Fibroblast of skin of right biceps (primary cell): Measurements from ENCODE around the gene SERPINA12.
A peak's percentile ranks its signal among the peaks of the same experiment; 100 is the strongest.
"Not testable (repeated sequence)": the region's sequence is repeated elsewhere in the genome, so short reads cannot be mapped to it uniquely, and the experiment has no call there.

Experiments used
- DNase-seq: peaks from one replicate; pipeline ENCODE4 v3.0.0-alpha.2; 2013

SERPINA12 gene

DNA sequence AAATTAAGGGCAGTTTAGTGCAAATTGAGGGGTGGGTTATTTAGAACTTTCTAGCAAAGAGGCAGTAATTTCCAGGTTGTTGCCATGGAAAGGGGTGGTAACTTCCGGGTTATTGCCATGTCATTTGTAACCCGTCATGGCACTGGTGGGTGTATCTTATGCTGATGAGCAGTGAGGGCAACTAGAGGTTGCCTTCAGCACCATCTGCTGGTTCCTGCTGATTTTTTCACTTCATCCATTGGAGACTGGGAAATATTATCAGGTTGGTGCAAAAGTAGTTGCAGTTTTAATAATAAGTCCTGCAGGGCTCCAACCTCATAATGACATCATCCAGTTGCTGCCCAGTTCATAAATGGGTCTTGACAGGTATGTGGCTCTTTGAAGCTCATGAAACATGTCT is 27.6 kb upstream of the SERPINA12 start:
- DNase-seq = no peak

GRCh38 chr14:94535506-94535905 is 26.2 kb upstream of the SERPINA12 start:
- no peak for DNase-seq

DNA sequence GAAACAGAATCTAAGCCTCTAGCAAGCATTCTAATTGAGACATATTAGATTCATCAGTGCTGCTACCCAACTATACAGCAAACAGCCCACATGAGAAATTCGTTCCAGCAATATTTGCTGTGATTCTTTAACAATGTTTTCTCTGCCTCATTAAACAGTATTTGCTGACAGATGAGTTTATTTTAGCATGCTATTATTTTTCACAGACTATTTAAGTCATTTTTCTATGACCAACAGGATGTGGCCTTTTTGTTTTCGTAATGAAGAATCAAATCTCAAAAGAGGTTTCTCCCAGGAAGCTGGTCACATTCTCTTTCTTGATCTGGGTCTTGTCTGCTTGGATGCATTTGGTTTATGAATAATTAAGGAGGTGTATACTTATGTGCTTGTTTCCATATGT is 23.2 kb upstream of the SERPINA12 start:
- DNase-seq = no peak

DNA sequence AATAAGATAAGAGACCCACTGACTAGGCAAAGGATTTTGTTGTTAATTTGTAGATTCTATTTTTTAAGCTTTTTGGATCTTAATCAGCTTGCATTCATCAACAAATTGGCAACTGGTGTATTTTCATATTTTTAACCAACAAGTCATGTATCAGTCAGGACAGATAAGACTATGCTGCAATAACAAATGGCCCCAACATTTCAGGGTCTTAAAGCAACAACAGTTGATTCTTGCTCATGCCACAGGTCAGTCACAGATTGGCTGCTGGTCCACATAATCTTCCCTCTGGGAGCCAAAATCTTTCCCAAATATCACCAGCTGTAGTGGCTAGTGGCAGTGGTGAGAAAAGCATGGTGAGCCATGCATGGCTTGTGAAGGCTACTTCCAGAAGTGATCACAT is 21.9 kb upstream of the SERPINA12 start:
- no peak for DNase-seq

DNA sequence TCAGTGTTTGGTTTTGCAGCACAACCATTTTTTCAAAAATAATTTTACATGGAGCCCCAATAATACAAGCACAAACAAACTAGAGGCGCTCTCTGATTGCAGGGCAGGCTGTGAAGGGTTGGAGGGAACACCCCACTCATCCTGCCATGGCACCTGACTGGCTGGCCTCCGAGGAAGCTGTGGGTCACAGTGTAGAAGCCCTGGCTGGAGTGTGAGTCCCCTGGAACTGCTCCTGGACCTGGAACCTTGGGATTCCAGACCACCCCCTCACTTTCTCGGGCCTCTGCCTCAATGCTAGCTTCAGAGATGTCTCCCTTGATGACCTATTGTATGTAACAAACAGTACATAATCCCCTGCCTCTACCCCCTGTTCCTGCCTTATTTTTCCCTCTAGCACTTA is 14.8 kb upstream of the SERPINA12 start:
- no peak for DNase-seq

GRCh38 chr14:94523265-94523664 is 14.0 kb upstream of the SERPINA12 start:
- no peak for DNase-seq

GRCh38 chr14:94522115-94522724 is 13.0 kb upstream of the SERPINA12 start:
- no peak for DNase-seq

DNA sequence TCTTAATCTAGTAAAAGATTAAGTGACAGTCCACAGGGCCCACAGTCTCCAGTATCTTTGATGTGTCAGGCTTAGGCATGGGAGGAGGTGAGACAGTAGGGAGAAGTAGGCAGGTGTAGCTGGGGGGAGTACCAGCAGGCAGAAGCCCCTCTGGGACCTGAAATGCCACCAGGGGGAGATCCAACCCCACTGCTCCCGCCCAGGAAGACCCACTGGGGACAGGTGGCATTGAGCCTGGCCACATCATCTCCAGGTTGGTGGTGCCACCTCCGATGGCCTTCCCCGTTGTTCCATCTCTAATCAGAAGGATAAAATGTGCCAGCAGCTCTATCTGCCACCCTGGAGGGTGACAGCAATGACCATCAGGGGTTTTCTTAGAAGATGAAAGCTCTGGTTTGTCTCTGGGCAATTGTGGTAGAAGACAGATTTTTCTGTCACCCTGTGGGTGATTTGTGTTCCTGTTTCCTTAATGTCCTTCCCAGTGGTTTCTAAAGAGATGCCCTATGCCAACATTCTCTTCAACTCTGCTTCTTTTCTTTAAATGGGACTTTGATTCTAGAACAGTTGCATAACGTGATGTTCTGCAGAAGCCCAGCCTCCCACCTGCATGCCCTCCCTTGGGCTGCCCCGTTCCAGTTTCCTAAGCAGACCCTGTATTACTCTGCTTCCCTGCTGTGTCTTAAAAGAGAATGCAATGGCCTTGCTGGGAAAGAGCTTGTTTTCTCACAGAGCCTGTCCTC is 12.3 kb upstream of the SERPINA12 start:
- no peak for DNase-seq

GRCh38 chr14:94517641-94518257 is 8.5 kb upstream of the SERPINA12 start:
- no peak for DNase-seq

DNA sequence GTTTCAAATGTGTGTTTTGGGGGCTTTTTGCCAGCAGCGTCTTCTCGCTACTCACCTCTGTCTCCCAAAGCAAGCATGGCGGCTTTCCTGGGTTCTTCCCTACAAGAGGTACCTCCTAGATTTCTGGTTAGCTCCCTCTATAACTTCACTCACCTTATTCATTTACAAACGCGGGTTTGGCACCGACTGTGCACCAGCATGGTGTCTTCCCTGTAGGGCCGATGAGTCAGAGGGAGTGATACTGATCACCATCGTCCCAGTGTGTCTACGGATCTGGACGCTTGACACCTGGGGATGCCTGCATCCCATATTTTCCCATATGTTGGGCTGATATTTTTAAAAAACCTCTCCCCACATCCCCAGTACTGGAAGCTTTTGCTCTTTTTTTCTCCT is 8.0 kb upstream of the SERPINA12 start:
- DNase-seq = no peak

GRCh38 chr14:94515856-94516255 is 6.6 kb upstream of the SERPINA12 start:
- DNase-seq = no peak

- no peak for DNase-seq
These were observed 6.2 kb upstream of the SERPINA12 start for GRCh38 chr14:94515426-94515825.

DNA sequence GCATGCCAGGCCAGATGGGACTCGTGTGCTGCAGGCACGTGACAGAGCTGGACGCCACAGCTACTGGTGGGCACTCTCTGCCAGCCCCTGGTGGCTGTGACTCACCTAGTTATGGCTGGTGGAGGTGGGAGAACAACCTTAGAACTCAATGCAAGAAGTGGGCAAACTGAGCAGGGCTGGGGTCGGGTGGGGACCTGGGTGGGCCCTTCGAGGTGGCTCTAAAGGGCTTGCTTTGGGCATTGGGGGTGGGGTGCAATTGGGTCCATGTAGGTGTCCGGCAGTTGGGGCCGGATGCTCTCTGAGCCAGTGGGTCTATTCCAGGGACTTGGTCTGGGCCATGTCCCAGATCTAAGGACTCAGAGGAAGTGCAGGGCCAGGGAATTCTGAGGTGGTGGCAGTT is 5.1 kb upstream of the SERPINA12 start:
- no peak for DNase-seq

DNA sequence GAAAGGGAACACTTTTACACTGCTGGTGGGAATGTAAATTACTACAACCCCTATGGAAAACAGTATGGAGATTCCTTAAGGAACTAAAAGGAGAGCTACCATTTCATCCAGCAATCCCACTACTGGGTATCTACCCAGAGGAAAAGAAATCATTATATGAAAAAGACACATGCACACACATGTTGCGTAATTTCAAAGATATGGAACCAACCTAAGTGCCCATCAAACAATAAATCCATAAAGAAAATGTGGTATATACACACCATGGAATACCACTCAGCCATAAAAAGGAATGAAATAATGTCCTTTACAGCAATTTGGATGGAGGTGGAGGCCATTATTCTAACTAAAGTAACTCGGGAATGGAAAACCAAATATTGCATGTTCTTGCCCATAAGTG is 1.2 kb upstream of the SERPINA12 start:
- DNase-seq = not testable (repeated sequence)

DNA sequence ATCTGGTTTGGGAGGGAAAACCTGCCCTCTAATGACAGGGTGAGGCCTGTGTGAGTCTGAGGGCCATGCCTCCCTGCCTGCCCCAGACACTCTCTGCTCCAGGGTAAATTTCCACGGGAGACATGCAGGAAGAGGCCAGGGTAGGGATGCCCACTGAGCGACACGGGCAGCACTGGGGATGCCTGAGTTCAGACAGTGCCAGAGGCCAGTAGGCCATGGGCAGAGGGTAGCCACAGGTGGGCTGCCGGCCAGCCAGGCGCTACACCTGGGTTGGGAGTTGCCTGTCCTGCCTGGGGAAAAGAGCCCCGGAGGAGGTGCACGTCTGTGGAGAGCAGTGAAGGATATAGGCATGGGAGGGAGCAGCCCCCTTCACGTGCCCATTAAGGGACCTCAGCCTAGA is 3.6 kb downstream of the SERPINA12 start:
- no peak for DNase-seq

GRCh38 chr14:94505206-94505605 is 4.1 kb downstream of the SERPINA12 start:
- DNase-seq = no peak

DNA sequence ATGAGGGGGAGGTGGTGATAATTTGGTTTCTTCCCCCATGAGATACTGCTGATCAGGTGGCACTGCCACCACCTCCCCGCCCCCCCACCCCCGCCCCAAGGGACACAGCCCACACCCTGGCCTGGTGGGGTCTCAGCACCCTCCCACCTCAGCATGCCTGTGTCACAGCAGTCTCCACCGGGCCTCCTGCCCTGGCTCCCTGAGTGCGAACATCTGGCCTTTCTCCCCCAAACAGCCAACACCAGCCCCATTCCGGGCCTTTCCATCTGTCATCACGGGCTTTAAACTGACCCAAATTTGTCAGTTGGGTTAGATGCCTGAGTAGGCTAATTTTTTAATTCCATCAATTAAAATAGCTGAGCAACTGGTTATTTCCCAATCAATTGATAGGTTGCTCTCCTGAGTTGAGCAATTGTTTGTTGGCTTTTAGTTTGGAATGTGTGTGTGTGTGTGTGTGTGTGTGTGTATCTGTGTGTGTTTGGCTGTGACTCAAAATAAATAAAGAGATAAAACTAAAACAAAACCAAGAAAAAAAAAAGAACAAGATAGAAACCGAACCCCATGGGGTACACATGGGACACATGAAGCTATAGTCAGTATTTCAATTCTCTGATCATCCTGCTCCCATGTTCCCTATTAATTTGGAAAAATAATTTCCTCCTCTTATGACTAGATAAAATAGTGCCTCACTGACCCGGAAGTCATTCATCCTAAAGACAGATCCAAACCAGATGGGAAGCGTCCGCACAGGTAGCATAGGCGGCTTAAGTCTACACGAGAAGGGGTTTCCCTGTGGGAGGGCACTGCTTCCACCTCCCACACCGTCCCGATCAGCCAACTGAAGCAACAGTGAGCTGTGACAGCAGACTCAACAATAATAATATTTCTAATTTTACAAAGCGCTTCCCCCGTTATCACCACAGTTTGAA is 7.4 kb downstream of the SERPINA12 start:
- DNase-seq = no peak

DNA sequence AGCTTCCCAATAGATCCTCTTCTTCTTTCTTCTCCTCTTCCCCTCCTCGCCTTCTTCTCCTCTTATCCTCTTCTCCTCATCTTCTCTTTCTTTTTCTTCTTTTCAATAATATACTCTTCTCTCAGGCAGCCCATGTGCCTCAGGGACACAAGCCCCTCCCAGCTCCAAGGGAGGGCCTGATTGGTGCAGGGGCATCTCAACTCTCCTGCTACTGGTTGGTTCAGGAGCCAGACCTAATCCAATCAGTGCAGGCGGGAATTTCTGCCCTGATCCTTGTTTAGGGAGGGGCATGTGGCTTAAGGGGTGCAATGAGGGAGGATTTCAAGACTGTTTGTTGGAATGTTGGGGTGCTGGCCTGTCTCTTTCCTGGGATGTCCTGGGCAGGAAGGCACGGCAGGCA is 9.0 kb downstream of the SERPINA12 start:
- DNase-seq = no peak

DNA sequence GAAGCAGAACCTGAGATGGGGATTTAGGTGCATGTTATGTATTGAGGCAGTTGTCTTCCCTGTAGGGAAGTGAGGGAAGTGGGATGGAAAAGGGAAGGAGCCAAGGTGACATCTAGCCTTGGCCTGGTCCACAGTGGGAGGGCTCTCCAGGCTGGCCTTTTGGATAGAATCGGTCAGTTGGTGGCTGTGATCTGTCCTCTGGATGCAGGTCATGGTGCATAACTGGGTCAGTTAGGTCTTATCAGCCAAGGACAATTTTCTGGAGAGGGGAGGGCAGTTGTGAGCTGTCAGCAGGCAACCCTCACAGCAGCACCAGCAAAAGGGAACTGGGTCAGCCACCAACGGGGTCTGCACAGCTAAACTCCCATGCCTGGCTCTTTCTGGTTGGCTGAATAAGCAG is 9.6 kb downstream of the SERPINA12 start:
- no peak for DNase-seq

GRCh38 chr14:94498215-94498614 is 11.1 kb downstream of the SERPINA12 start:
- DNase-seq = no peak

DNA sequence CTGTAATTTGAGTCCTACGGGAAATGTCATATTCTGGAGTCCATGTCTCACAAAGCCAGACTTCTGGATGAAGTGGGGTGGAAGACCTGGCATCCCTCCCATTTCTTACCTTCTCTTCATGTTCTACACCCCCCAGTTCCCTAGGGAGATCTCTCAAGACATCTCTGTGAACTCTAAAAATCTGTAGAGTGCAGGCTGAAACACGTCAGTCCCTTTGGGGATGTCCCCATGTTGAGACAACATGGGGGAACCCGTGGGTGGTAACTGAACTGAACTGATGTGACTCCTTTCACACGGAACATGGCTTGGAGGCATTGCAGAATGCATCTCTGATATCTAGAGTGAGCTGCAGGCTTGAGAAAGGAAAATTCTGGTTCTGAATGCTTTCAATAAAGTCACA is 15.2 kb downstream of the SERPINA12 start:
- no peak for DNase-seq

DNA sequence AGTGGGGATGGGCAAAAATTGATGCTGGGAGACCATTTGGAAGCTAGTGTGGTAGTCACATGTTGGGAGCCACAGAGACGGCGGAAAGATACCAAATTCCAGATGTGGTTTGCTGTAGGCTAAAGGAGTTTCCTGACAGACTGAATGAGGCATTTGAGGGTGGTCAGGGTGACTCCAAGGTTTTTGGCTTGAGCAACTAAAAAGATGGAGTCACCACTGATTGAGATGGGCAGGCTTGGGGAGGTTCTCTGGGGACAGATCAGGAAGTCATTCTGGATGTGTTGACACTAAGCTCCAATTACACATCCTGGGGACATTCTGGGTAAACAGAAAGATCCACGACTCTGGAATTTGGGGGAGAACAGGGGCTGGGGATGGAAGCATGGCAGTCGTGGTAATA is 17.8 kb downstream of the SERPINA12 start:
- peak; percentile 26 for DNase-seq

DNA sequence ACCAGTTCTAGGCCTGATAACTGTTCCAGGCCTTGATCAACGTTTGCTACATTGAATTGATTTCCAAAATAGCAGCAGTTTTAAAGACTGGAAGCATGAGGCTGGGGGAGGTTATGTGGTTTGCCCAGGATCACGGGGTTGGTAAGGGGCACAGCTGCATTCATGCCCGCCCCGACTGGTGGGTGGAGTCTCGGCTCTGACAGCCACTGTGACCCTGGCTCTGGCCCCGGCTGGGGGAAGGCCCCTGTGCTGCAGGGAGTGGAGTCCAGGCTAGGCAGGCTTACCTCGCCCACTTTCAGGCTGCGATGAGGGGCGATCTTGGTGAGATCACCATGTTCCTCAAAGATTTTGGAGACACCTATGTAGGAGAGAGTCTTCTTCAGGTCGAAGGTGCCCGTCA is 19.9 kb downstream of the SERPINA12 start:
- DNase-seq = no peak
